CD4-positive, alpha-beta T cell (primary cell): ENCODE results near the gene TBPL1. TPM values are rescaled to one million over a fixed set of nuclear protein-coding genes. Genes with fewer than 3 reads are reported as not detected.

Experiments used
- ATAC-seq: fragments of 200-7000 bp; cut with Tn5 transposase; one replicate; pipeline ENCODE4 v1.10.0; 2022; ENCODE audit warnings: mild to moderate bottlenecking; ENCODE audit not compliant: poor library complexity
- CTCF ChIA-PET: fragments of 350-600 bp; sonication (Branson Sonifier 250); formaldehyde crosslinking; loops from one replicate; lab custom pipeline; 2021; ENCODE audit warnings: antibody characterized with exemption, inconsistent platforms; lab: Charles Lee
- POLR2A ChIA-PET: fragments of 350-600 bp; sonication (Branson Sonifier 250); formaldehyde crosslinking; loops from one replicate; lab custom pipeline; 2021; ENCODE audit warnings: antibody characterized with exemption, inconsistent platforms; lab: Charles Lee
- DNase-seq, 14 experiments: peaks; one replicate each; pipeline ENCODE4 v3.0.0-alpha.2; 2013 to 2020; ENCODE audit warnings: mixed read lengths in 2 of 14
- H3K27ac ChIP-seq, 2 donors: one replicate each; pipeline versions ENCODE4 v1.5.1 to v1.7.0; 2013; ENCODE audit warnings: low read length in 2 of 2, low read depth in 1 of 2, mild to moderate bottlenecking in 1 of 2
- H3K27me3 ChIP-seq, 2 experiments: 1 replicate in 1 of 2; 2 replicates in 1 of 2; pipeline versions ENCODE4 v1.6.1 to v1.7.0; 2013; ENCODE audit warnings: low read length in 2 of 2, control low read depth in 1 of 2, mild to moderate bottlenecking in 1 of 2, moderate library complexity in 1 of 2; ENCODE audit not compliant: insufficient read depth in 2 of 2, control insufficient read depth in 1 of 2
- H3K36me3 ChIP-seq: one replicate; pipeline ENCODE4 v1.6.1; 2013; ENCODE audit warnings: low read length, control low read depth; ENCODE audit not compliant: insufficient read depth
- H3K4me1 ChIP-seq: one replicate; pipeline ENCODE4 v1.6.1; 2013; ENCODE audit warnings: low read length, control low read depth; ENCODE audit not compliant: insufficient read depth
- H3K4me3 ChIP-seq: one replicate; pipeline ENCODE4 v1.5.1; 2013; ENCODE audit warnings: mild to moderate bottlenecking, low read length, moderate library complexity
- H3K9me3 ChIP-seq, 2 experiments: 1 replicate in 1 of 2; 2 replicates in 1 of 2; pipeline versions ENCODE4 v1.6.1 to v1.7.0; 2013; ENCODE audit warnings: low read length in 2 of 2, mild to moderate bottlenecking in 2 of 2, control low read depth in 1 of 2, moderate library complexity in 1 of 2; ENCODE audit not compliant: control insufficient read depth in 1 of 2, insufficient read depth in 1 of 2
- H3K27ac Mint-ChIP-seq: one replicate; pipeline ENCODE4 v1.8.0; 2020; ENCODE audit warnings: mixed read lengths
- H3K27me3 Mint-ChIP-seq: one replicate; pipeline ENCODE4 v1.8.0; 2021; ENCODE audit warnings: mixed read lengths
- H3K36me3 Mint-ChIP-seq: one replicate; pipeline ENCODE4 v1.8.0; 2021; ENCODE audit warnings: low read depth, mixed read lengths
- H3K4me1 Mint-ChIP-seq: one replicate; pipeline ENCODE4 v1.8.0; 2021; ENCODE audit warnings: low read depth, mixed read lengths
- H3K4me3 Mint-ChIP-seq: one replicate; pipeline ENCODE4 v1.8.0; 2020; ENCODE audit warnings: mild to moderate bottlenecking, mixed read lengths
- H3K9me3 Mint-ChIP-seq: one replicate; pipeline ENCODE4 v1.8.0; 2020; ENCODE audit warnings: mixed read lengths
- intact Hi-C, 2 experiments: fragments of 100-400 bp; cut with DNase I in 1 of 2; cut with micrococcal nuclease in 1 of 2; formaldehyde crosslinking; loops; one replicate each; pipeline versions ENCODE4 v1.15.1 to v1.9.0; 2023 to 2025; cut with DNase I, micrococcal nuclease
- total RNA-seq, 174 experiments: library from RNA in 2 of 174; stranded (reverse) in 2 of 174; gene quantifications; one replicate each; pipeline ENCODE4 v1.2.3 and lab custom pipeline; 2021 to 2026
- TF ChIP-seq, protein P1 (sequence below): fragments of 200-600 bp; IDR thresholded peaks from one replicate; pipeline ENCODE4 v1.8.0; 2022; ENCODE audit warnings: antibody characterized with exemption, mild to moderate bottlenecking

Gene TBPL1
- total RNA-seq, 2 experiments from 2014 or later, result 34.7 to 37.3 TPM

- Mint-ChIP-seq H3K27ac (peak overlapping the region; percentile 25), H3K4me1 (peaks cover 83% of the 10 kb centered on the region), H3K27me3 (no peaks in the 10 kb centered on the region), H3K9me3 (no peaks in the 10 kb centered on the region), H3K36me3 (no peaks in the 10 kb centered on the region), H3K4me3 (no peak overlapping the region)
- no peak overlapping the region for H3K4me3 ChIP-seq
- intact Hi-C loops, result no loop called here
- no peak for ATAC-seq
- H3K36me3 ChIP-seq, result no peaks in the 10 kb centered on the region
- peaks cover 5% of the 10 kb centered on the region for H3K4me1 ChIP-seq
- DNase-seq, result no peak
- H3K9me3 ChIP-seq, result no peaks in the 10 kb centered on the region
- H3K27ac ChIP-seq, result no peak overlapping the region
- TF ChIP-seq, protein P1, sequence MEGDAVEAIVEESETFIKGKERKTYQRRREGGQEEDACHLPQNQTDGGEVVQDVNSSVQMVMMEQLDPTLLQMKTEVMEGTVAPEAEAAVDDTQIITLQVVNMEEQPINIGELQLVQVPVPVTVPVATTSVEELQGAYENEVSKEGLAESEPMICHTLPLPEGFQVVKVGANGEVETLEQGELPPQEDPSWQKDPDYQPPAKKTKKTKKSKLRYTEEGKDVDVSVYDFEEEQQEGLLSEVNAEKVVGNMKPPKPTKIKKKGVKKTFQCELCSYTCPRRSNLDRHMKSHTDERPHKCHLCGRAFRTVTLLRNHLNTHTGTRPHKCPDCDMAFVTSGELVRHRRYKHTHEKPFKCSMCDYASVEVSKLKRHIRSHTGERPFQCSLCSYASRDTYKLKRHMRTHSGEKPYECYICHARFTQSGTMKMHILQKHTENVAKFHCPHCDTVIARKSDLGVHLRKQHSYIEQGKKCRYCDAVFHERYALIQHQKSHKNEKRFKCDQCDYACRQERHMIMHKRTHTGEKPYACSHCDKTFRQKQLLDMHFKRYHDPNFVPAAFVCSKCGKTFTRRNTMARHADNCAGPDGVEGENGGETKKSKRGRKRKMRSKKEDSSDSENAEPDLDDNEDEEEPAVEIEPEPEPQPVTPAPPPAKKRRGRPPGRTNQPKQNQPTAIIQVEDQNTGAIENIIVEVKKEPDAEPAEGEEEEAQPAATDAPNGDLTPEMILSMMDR, result no peak
- ChIA-PET CTCF (interaction anchor here (0.7 to 1.6 kb wide), 3 partner anchors 11 to 62 kb away, joined by 3 to 7 read pairs (median 6); no protein-coding TSS in a partner anchor), POLR2A (no interaction called here)
- no peaks in the 10 kb centered on the region for H3K27me3 ChIP-seq
These were observed 8.8 kb downstream of the TBPL1 start for GRCh38 chr6:133961831-133962230.

DNA sequence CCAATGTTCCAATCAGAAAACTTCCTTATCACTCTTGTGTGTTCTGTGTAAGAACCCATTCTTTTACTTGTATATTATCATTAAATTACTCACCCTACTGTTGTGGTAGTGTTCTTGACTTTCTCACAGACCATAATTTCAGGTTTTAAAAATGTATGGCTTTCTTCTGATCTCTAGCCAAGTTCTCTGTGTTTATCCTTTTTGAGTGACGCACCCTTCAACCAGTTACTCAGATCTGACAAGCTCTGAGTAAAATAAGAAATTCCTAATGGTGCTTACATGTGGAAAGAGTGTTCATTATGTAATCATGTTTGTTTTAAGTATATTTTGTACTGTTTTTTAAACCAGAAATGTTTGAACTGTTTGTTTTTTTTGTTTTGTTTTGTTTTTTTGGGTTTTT, 11.0 kb downstream of the TBPL1 start:
- POLR2A ChIA-PET, result interaction anchor here (3.3 kb wide), 1 partner anchor 12 kb away, joined by 14 read pairs; the partner anchor contains the start of gene TBPL1
- intact Hi-C loops, result no loop called here
- Mint-ChIP-seq H3K4me3 (no peak overlapping the region), H3K36me3 (no peaks in the 10 kb centered on the region), H3K27me3 (no peaks in the 10 kb centered on the region), H3K9me3 (no peaks in the 10 kb centered on the region), H3K27ac (peak overlapping the region; percentile 24), H3K4me1 (peaks cover 80% of the 10 kb centered on the region)
- Histone ChIP-seq H3K9me3 (no peaks in the 10 kb centered on the region), H3K4me3 (no peak overlapping the region), H3K4me1 (peaks cover 8% of the 10 kb centered on the region), H3K27ac (no peak overlapping the region), H3K36me3 (no peaks in the 10 kb centered on the region), H3K27me3 (no peaks in the 10 kb centered on the region)
- peak; percentile 81 for ATAC-seq
- TF ChIP-seq, protein P1, result no peak
- CTCF ChIA-PET, result interaction anchor here (0.5 to 1.4 kb wide), 2 partner anchors 23 to 43 kb away, joined by 3 read pairs; no protein-coding TSS in a partner anchor
- DNase-seq, result peak in 1 of 14 experiments; percentile 23

- DNase-seq, result no peak
- Mint-ChIP-seq H3K27me3 (no peaks in the 10 kb centered on the region), H3K4me3 (no peak overlapping the region), H3K27ac (peak overlapping the region; percentile 24), H3K9me3 (no peaks in the 10 kb centered on the region), H3K4me1 (peaks cover 81% of the 10 kb centered on the region), H3K36me3 (no peaks in the 10 kb centered on the region)
- peaks cover 8% of the 10 kb centered on the region for H3K4me1 ChIP-seq
- TF ChIP-seq, protein P1, result no peak
- CTCF ChIA-PET, result interaction anchor here (0.5 to 1.4 kb wide), 2 partner anchors 24 to 43 kb away, joined by 3 read pairs; no protein-coding TSS in a partner anchor
- H3K27ac ChIP-seq, result no peak overlapping the region
- no peak overlapping the region for H3K4me3 ChIP-seq
- no peaks in the 10 kb centered on the region for H3K36me3 ChIP-seq
- H3K9me3 ChIP-seq, result no peaks in the 10 kb centered on the region
- intact Hi-C loops, result no loop called here
- H3K27me3 ChIP-seq, result no peaks in the 10 kb centered on the region
- no peak for ATAC-seq
- POLR2A ChIA-PET, result interaction anchor here (3.3 kb wide), 1 partner anchor 12 kb away, joined by 14 read pairs; the partner anchor contains the start of gene TBPL1
These were observed 11.7 kb downstream of the TBPL1 start for GRCh38 chr6:133964702-133965101.
